GM19455 (cell line): ENCODE measurements around the gene SCNN1A.

ENCODE experiments used
- ATAC-seq: cut with Tn5 transposase; IDR thresholded peaks from one replicate; pipeline ENCODE4 v1.9.1; 2021; ENCODE audit not compliant: unreplicated experiment

SCNN1A gene

DNA sequence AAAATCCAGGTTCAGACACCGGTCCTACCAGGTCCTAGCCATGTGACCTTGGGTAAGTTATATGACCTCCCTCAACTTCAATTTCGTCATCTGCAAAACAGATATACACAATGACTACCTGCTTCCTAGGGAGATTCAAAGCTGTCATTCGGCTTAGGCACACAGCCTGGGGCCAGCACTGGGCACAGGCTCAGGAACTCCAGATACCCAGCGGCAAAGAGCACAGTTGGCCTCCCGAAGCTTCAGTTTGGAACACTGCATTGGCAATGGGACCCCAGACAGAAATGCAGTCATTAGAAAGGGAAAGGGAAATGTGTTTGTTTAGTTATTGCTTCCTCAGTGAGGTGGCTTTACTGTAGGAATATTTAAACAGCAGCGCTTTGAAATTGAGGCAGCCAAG is 53.5 kb downstream of the SCNN1A start:
- no peak for ATAC-seq

DNA sequence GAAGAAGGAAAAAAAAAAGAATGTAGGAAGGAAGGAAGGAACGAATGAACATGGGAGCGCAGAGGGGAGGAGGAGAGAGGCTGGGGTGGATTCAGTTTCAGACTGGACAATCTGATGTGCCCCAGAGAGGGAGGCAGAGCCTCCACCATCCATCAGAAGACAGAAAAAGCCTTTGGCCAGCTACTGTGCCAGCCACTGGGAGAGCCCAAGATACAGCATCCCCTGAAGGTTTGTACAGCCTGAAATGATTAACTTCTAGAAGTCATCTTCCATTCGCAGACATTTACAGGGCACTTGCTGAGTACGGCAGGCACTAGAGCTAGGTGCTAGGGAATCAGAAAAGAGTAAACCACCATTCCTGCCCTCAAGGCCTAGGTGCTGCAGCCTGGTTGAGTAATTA is 55.9 kb downstream of the SCNN1A start:
- no peak for ATAC-seq

DNA sequence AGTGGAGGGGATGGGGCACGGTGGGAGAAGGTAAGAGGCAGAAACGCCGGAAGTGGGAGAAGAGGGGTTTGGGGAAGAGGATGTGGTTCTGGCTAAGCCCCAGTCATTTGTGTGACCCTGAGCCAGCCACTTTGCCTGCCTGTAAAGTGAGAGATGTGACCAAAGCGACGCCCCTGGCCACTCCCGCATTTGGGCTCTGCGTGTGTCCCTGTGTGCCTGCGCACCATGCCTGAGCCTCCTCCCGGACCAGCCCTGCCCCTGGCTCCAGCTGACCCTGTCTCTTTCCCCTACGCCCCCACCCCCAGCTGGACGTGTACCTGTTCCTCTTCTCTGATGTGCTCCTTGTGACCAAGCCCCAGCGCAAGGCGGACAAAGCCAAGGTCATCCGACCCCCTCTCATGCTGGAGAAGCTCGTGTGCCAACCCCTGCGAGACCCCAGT is 56.9 kb downstream of the SCNN1A start:
- ATAC-seq, result no peak

DNA sequence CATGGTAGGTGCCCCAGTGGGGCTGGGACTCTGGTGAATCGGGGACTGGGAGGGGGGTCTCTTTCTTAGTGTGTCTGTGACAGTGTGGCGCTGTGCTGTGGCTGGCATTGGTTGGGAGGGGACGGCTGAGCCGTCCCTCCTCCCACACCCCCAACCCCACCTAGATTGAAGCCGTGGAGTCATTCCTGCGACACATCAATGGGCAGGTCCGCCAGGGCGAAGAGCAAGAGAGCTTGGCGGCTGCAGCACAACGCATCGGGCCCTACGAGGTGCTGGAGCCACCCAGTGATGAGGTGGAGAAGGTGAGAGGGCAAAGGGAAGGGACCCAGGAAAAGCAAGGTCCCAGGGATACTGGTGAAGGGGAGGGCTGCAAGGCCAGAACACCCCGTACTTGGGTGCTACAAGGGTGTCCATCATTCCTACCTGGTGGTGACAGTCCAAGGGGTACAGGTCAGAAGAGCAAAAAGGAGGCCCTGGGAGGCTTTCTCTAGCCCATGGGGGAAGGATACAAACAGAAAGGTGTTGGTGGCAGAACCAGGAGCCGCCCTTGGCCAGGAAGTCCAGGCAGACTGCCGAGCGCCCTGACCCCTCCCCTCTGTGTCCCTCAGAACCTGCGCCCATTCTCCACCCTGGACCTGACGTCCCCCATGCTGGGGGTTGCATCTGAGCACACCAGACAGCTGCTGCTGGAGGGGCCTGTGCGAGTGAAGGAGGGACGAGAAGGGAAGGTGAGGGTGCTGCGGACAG is 57.5 kb downstream of the SCNN1A start:
- no peak for ATAC-seq

DNA sequence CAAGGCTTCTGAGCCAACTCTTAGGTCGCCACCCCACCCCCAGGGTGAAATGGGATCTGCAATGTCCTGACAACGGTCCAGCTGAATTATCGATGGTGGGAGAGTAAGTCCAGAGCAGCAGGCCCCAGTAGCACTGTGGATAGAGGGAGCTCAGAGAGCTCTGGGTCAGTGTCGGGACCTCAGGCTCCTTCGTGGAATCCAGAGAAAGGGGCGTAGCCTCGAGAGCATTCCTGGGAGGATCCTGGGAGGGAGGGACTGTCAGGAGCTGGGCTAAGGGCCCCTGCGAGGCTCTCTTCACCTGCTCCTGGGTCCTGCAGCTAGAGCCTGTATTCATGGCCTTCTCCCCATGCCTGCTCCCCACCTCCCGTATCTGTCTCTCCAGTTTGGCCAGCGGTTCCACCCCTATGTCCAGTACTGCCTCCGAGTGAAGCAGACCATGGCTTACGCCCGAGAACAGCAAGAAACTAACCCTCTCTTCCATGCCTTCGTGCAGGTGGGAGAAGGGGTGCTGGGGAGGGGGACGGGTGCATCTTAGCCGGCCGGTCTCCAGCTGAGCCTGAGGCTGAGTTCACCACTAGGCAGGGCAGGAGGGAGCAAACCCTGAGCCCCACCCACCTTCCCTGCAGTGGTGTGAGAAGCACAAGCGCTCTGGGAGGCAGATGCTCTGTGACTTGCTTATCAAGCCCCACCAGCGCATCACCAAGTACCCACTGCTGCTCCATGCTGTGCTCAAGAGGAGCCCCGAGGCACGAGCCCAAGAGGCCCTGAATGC is 58.3 kb downstream of the SCNN1A start:
- no peak for ATAC-seq

DNA sequence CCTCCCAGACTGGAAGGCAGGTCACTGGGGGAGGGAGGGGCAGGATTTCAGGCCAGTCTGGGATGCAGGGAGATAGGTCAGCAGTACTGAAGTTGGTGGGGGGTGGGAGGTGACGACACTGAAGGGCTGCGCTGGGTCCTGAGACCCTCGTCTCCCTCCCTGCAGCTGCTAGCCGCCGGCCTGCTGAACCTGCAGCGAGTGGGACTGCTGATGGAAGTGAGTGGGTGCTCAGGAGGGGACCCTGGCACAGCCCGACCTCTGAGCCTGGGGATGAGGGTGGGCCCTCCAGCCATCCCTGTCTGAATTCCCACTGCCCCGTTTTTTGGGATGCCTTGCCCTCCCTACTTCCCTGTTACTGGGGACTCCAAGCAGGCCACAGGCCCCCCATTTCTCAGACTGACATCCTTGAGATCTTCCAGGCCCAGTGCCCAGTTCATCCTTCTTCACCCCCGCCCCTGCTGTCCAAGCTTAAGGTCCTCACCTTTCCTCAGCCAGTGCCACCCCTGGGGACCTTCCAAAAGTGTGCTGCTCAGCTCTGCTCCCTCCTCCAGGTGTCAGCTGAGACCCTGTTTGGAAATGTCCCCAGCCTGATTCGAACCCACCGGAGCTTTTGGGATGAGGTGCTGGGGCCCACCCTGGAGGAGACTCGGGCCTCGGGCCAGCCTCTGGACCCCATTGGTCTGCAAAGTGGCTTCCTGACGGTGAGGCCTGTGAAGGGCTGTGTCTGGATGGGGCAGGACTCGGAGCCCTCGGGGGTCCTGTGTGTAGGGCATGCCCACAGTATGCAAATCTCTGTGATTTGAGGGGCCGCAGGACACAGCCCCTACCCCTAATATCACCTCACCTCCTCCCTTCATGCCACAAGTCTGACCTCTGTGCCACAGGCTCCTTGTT is 59.4 kb downstream of the SCNN1A start:
- no peak for ATAC-seq

DNA sequence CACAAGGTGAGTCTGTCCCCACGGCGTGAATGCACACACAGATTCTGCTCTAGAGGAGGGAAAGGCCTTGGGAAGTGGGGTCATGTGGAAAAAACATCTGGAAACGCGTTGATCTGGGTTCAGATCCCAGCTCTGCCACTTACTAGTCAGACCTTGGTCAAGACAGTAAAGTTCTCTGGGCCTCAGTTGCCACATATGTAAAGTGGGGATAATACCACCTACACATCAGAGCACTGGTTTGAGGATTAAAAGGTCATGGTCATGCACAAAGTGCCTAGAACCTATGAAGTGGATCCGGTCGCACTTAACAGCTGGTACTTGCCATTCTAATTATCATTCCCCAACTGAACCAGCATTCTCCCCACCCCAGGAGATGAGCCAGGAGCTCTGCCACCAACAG is 60.2 kb downstream of the SCNN1A start:
- ATAC-seq, result no peak

DNA sequence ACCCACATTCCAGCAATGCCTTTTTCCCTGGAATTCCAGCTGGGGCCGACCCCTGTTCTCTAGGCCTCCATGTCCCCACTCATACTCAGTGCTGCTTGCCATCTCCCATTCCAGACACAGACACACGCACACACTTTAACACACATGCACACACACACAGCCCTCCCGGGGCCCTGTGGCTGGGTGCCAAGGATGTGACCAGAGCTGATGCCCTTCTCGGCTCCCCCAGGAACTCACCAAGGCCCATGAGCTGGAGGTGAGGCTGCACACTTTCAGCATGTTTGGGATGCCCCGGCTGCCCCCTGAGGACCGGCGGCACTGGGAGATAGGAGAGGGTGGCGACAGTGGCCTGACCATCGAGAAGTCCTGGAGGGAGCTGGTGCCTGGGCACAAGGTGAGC is 60.6 kb downstream of the SCNN1A start:
- ATAC-seq, result no peak

DNA sequence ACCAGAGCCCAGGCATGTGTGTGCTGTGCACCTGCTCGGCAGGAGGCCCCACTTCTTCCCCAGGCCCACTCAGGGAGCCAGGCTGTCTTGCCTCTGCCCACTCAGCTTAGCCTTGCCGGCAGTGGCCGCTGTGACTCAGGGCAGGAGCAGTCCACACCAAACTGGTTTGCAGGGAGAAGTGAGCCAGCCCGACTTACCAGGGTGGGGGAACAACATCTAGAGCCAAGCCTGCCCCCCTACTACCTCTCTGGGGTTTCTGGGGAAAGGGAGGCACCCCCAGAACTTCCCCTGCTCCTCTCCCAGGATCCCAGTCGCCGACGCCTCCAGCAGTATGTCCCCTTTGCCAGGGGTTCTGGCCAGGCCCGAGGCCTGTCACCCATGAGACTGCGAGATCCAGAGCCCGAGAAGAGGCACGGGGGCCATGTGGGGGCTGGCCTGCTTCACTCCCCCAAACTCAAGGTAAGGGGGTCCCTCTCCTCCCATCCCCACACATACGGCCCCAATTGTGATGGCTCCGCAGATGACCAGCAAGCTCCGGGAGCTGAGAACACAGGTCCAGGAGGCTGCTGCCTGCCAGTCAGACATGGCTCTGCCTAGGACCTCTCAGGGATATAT is 61.9 kb downstream of the SCNN1A start:
- no peak for ATAC-seq

DNA sequence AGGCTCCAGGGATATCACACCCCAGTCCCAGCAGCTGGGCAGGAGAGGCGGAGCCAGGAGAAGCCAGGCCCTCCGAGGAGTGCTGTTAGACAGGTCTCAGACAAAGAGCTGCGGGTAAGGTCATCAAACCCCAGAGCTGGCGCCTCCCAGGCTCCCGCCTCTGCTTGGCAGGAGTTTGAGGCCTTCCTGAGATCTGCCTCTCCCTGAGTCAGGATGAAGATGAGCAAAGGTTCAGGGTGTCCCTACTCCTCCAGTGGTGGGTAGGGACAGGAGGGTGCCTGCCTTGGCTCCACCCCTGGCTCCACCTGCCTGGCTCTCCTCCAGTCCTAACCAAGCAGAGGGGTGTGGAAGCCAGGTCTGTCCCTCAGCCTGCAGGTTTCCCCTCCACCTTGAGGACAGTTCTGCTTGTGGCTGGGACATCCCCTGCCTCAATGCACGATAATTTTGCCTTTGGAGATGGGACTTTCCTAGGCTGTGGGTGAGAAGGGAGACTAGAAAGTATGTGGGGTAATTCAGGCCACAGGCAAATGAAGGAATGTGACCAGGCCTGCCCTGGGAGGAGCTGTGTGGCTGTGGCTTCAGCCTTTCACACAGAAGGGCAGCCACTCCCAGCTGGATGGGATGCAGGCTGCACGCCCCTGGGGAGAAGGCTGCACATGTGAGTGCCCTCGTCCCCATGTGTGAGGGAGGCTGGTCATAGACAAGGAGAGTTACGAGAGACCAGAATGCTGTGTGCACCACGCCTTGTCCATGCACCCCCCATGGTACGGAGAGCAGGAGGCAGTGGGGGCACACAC is 62.6 kb downstream of the SCNN1A start:
- no peak for ATAC-seq

DNA sequence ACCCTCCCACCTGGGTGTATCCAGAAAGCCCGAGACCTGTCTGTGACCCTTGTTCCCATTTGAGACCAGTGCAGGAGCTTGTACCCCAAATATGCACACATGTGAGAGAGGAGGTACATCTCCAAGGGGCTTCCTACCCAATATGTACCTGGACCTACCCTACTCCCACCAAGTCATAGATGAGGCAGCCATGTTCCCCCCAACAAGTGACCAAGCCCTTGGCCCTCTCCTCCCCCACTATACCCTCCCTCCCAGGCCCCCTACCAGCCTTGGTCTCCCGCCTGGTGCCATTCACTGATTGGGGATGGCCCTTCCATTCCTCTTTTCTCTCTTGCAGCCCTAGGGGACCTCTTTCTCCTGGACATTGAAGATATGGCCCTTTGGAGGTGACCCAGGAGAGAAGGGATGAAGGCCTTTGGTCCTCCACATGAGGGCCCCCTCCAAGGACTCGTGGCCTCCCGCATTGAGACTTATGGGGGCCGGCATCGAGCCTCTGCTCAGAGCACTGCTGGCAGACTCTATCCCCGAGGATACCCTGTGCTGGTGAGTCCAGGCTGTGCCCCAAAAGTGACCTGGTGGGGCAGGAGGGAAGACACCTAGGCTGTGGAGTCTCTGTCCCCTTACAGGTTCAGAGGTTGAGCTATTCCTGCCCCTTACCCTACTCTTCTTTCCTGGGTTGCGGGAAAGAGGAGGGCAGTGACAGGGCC is 63.4 kb downstream of the SCNN1A start:
- ATAC-seq, result no peak

DNA sequence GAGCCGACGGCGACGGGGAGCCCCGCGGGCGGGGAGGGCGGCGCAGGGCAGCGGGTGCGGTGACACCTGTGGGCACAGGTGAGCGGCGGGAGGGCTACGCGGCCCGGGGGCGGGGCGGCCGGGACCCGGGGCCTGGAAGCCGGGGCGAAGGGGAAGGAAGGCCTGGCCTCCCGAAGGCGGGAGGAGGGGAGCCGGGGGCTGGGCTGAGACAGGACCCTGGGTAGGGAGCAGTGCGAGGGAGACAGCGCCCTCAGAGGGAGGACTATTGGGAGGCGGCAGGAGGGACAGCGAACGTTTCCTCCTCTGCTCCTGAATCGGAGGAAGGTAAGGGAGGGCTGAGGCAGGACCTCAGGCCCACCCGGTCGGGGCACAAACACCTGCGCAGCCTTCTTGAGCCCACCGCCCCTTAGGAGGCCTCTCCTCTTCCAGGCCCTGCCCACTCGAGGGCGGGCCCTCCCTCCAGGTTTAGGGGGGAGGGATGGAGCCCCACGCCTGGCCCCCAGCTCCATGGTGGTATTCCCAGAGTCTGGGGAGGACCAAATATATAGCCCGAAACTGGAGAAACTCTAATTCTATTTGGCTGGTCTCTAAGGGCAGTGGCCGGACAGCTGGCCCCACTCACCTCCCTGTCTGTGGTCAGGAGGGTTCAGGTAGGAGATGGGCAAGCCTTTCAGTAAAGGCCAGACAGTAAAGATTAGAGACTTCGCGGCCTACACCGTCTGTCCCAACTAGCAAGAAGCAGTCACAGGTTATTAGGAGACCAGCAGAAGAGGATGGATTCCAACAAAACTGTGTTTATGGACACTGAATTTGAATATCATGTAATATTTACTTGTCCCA is 64.4 kb downstream of the SCNN1A start:
- no peak for ATAC-seq

DNA sequence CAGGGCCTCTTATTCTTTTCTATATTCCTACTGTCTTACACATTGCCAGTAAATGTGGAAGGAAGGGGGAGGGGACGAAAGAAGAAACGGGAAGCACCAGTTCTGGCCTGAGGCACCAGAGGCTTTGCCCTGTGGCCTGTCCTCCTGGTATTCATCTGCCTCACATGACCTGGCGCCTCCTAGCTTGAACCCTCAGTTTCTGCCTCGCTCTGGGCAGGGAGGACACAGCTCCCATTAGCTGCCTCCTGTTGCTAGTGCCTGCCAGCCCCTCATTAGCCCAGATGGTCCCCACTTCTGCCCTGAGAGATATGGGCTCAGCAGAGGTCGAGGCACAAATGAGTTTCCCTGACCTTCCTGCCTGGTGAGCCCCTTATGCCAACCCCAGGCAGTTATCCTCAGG is 67.8 kb downstream of the SCNN1A start:
- no peak for ATAC-seq

DNA sequence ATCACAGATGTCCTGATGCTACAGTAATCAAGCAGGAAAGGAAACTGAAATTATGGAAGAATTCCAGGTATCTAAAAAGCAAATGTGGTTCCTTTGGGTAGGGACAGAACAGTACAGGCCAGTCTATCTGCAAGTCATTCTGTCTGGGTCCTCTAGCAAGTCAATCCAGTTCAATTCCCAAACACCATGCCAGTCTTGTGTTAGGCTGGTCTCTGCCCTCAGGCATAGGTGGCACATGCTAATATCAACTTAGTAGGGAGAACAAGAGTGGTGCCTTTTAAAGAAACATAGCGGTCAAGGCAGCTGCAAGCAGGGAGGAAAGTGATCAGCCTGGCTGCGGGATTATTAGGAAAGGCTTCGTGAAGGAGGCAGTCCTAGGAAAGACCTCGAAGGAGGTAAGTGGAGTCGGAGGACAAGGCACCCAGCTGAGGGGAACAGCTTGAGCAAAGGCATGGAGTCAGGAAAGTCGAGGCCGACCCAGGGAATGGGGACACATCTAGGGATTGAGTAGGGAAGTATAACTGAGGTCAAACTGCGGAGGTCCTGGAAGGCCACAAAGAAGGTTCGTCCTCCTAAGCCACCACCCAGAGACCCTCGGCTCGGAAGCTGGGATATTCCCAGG is 68.7 kb downstream of the SCNN1A start:
- ATAC-seq, result no peak

DNA sequence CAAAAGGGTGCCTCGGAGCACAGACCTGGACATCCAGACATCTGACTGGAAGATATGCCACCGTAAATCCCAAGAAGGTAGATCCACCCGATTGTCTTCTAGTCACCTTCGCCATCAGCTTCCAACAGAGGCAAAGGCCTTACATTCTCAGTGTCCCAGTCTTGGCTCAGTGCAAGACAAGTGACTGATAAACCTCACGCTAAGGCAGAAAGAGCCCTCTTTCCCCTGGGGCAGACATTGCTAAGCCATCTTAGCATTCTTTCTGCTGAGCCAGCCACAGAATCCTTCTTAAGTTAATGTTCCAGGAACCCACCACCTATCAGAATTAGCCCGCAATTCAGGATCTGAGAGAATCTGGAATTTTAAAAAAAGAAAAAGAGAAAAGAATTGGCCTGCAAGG is 69.2 kb downstream of the SCNN1A start:
- no peak for ATAC-seq

DNA sequence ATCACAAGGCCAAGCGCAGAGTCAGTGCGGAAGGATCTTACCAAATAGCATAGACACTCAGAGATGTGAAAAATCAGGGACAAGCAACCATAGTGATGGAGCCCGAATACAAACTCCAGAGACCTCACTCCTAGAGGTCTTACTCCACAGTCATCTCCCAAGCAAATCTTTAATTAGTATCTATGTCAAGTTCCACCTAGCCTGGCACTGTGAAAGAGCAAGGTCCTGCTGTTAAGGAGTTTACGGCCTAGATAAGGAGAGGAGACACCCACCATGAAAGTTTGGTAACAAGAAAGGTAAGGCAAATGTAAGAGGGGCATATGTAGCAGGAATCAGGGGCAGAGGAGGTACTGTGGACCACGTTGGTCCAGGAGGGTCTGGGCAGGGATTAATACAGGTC is 72.3 kb downstream of the SCNN1A start:
- no peak for ATAC-seq

DNA sequence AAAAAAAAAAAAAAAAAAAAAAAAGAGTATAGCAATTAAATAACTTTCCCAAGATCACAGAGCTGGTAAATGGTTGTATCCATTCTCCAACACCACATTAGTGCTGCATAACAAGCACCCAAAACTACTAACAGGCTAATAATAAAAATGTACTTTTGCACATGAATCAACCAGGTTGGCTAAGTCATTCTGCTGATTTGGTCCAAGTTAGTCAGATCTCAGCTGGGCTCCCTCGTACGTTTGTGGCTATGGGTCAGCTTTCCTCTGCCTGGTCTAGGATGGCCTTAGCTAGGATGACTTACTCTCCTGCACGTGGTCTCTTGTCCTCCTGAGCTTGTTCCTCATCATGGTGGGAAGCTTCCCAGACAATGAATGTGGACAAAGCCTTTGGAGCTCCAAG is 72.7 kb downstream of the SCNN1A start:
- no peak for ATAC-seq

DNA sequence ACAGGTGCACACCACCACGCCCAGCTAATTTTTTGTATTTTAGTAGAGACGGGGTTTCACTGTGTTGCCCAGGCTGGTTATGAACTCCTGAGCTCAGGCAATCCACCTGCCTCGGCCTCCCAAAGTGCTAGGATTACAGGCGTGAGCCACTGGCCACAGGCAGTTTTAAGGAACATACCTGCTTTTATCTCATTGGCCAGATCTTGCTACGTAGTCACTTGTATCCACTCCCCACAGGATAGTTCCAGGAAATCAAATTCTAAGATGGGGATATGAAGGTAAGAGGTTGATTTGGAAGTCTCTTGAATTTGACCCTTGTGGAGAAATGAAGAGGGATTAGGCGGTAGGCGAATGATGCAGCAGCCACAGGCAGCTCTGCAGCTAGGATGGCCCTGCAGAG is 73.6 kb downstream of the SCNN1A start:
- no peak for ATAC-seq
